Parathyroid adenoma (tissue), 2 donors: ENCODE data around the gene KIF14.

Experiments used
- H2AFZ ChIP-seq: fragments of 300-600 bp; sonication (generic); one replicate; pipeline ENCODE4 v1.7.0; 2017; ENCODE audit warnings: antibody characterized with exemption, mild to moderate bottlenecking
- H3K27ac ChIP-seq: fragments of 300-600 bp; sonication (generic); one replicate; pipeline ENCODE4 v1.7.0; 2017
- H3K27me3 ChIP-seq: fragments of 300-600 bp; sonication (generic); one replicate; pipeline ENCODE4 v1.7.0; 2017; ENCODE audit warnings: low read length; ENCODE audit not compliant: control insufficient read depth, insufficient read depth
- H3K36me3 ChIP-seq: fragments of 300-600 bp; sonication (generic); one replicate; pipeline ENCODE4 v1.7.0; 2017; ENCODE audit warnings: low read length; ENCODE audit not compliant: control insufficient read depth, insufficient read depth
- H3K4me1 ChIP-seq: fragments of 300-600 bp; sonication (generic); one replicate; pipeline ENCODE4 v1.7.0; 2017; ENCODE audit warnings: control low read depth
- H3K4me2 ChIP-seq: fragments of 300-600 bp; sonication (generic); one replicate; pipeline ENCODE4 v1.7.0; 2017; ENCODE audit warnings: low read length
- H3K4me3 ChIP-seq: fragments of 300-600 bp; sonication (generic); one replicate; pipeline ENCODE4 v1.7.0; 2017; ENCODE audit warnings: low read depth, low read length
- H3K79me2 ChIP-seq: fragments of 300-600 bp; sonication (generic); one replicate; pipeline ENCODE4 v1.7.0; 2017; ENCODE audit warnings: control low read depth
- H3K9ac ChIP-seq: fragments of 300-600 bp; sonication (generic); one replicate; pipeline ENCODE4 v1.7.0; 2017; ENCODE audit warnings: mild to moderate bottlenecking
- H3K9me3 ChIP-seq: fragments of 300-600 bp; sonication (generic); one replicate; pipeline ENCODE4 v1.7.0; 2017; ENCODE audit warnings: low read length; ENCODE audit not compliant: control insufficient read depth
- TF ChIP-seq, protein P1 (sequence below): fragments of 300-600 bp; sonication (generic); IDR thresholded peaks from one replicate; pipeline ENCODE4 v1.7.0; 2017; ENCODE audit warnings: antibody characterized with exemption, mild to moderate bottlenecking
- donor health status: primary hyperparathyroidism.

Gene KIF14

GRCh38 chr1:200627575-200628222 lies 7.1 kb upstream of the KIF14 start:
- no peak overlapping the region for H3K4me3 ChIP-seq
- no peaks in the 10 kb centered on the region for H3K4me1 ChIP-seq
- H3K27me3 ChIP-seq, result no peaks in the 10 kb centered on the region
- H2AFZ ChIP-seq, result no peak overlapping the region
- no peaks in the 10 kb centered on the region for H3K9me3 ChIP-seq
- TF ChIP-seq, protein P1, sequence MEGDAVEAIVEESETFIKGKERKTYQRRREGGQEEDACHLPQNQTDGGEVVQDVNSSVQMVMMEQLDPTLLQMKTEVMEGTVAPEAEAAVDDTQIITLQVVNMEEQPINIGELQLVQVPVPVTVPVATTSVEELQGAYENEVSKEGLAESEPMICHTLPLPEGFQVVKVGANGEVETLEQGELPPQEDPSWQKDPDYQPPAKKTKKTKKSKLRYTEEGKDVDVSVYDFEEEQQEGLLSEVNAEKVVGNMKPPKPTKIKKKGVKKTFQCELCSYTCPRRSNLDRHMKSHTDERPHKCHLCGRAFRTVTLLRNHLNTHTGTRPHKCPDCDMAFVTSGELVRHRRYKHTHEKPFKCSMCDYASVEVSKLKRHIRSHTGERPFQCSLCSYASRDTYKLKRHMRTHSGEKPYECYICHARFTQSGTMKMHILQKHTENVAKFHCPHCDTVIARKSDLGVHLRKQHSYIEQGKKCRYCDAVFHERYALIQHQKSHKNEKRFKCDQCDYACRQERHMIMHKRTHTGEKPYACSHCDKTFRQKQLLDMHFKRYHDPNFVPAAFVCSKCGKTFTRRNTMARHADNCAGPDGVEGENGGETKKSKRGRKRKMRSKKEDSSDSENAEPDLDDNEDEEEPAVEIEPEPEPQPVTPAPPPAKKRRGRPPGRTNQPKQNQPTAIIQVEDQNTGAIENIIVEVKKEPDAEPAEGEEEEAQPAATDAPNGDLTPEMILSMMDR, result no peak
- no peaks in the 10 kb centered on the region for H3K79me2 ChIP-seq
- H3K9ac ChIP-seq, result no peak overlapping the region
- no peaks in the 10 kb centered on the region for H3K36me3 ChIP-seq
- H3K4me2 ChIP-seq, result no peak overlapping the region
- no peak overlapping the region for H3K27ac ChIP-seq

DNA sequence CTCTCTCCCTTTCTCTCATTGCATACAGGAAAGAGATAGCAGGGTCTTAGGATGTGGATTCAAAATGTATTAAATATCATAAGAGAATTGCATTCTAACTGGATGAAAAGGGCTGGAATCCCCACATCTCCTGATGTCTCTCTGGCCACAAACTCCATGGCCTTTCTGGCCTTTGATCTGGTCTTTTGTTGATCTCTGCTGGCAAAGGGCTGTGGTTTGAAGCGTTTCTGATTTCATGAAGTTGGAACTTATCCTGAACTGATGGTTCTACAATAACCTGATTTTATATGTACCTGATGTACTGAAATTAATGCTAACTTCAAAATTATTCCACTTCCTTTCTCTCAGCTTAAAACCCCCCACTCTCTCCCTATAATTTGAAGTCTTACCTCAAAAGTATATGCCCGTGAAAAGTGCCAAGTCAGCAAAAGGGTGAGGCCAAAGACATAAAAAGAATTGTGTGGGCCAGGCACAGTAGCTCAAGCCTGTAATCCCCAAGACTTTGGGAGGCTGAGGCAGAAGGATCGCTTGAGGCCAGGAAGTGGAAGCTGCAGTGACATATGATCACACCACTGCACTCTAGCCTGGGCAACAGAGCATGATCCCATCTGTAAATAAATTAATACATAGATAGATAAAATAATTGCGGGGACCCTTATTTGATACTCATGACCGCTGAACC lies 6.4 kb upstream of the KIF14 start:
- TF ChIP-seq, protein P1, result no peak
- Histone ChIP-seq H3K4me1 (no peaks in the 10 kb centered on the region), H3K36me3 (no peaks in the 10 kb centered on the region), H3K9me3 (no peaks in the 10 kb centered on the region), H3K79me2 (no peaks in the 10 kb centered on the region), H3K4me2 (no peak overlapping the region), H2AFZ (no peak overlapping the region), H3K4me3 (no peak overlapping the region), H3K9ac (no peak overlapping the region), H3K27me3 (no peaks in the 10 kb centered on the region), H3K27ac (no peak overlapping the region)

DNA sequence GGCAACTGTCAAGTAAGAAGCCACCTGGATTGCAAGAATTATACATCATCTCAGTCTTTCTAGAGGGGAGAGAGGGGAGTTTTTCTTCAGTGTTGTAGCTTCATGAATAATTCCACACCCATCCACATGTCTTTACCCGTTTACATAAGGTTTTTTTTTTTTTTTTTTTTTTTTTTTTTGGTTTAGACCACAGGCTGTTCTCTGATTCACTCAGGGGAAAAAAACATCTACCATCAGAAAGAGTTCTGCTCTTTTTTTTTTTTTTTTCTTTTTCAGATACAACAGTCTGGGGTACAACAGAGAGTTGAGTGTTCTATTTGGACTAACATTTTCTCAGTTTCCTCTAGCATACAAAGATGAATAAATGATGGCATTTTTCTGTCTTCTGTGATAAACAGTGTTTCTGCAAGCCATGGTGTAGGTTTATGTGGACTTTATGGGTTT lies 4.9 kb upstream of the KIF14 start:
- no peaks in the 10 kb centered on the region for H3K27me3 ChIP-seq
- H3K4me1 ChIP-seq, result no peaks in the 10 kb centered on the region
- H3K4me3 ChIP-seq, result no peak overlapping the region
- no peak overlapping the region for H3K9ac ChIP-seq
- TF ChIP-seq, protein P1, result no peak
- no peak overlapping the region for H3K27ac ChIP-seq
- no peaks in the 10 kb centered on the region for H3K9me3 ChIP-seq
- no peak overlapping the region for H3K4me2 ChIP-seq
- H3K79me2 ChIP-seq, result no peaks in the 10 kb centered on the region
- H3K36me3 ChIP-seq, result no peaks in the 10 kb centered on the region
- no peak overlapping the region for H2AFZ ChIP-seq

- H3K36me3 ChIP-seq, result no peaks in the 10 kb centered on the region
- H3K79me2 ChIP-seq, result no peaks in the 10 kb centered on the region
- H3K9ac ChIP-seq, result no peak overlapping the region
- H3K27me3 ChIP-seq, result no peaks in the 10 kb centered on the region
- H3K27ac ChIP-seq, result no peak overlapping the region
- H2AFZ ChIP-seq, result no peak overlapping the region
- H3K4me3 ChIP-seq, result no peak overlapping the region
- no peak overlapping the region for H3K4me2 ChIP-seq
- H3K9me3 ChIP-seq, result no peaks in the 10 kb centered on the region
- no peaks in the 10 kb centered on the region for H3K4me1 ChIP-seq
- TF ChIP-seq, protein P1, result no peak
Observed at GRCh38 chr1:200624679-200625335, 4.3 kb upstream of the KIF14 start.
